Endothelial cell of umbilical vein (primary cell): Measurements from ENCODE around the gene SOX11. TPM values are rescaled to one million over a fixed set of nuclear protein-coding genes. Genes with fewer than 3 reads are reported as not detected.
A peak's percentile ranks its signal among the peaks of the same experiment; 100 is the strongest.

Experiments
- BruUV-seq: library from RNA; stranded (reverse); fragments of 400-500 nt; replicated peaks from 2 replicates; lab custom pipeline; 2021; lab: Mats Ljungman, UMichigan
- CTCF ChIA-PET: fragments of 300-600, 350-600 bp; sonication (Branson Sonifier 250); formaldehyde crosslinking; loops from one replicate; lab custom pipeline; 2021; ENCODE audit warnings: antibody characterized with exemption, inconsistent platforms; lab: Charles Lee
- POLR2A ChIA-PET: fragments of 300-600, 350-600 bp; sonication (Branson Sonifier 250); formaldehyde crosslinking; loops from one replicate; lab custom pipeline; 2021; ENCODE audit warnings: antibody characterized with exemption, inconsistent platforms; lab: Charles Lee
- DNase-seq: peaks from one replicate; pipeline ENCODE4 v3.0.0-alpha.2; 2011; ENCODE audit warnings: low read depth, low spot score
- FAIRE-seq: peaks from 2 replicates; lab custom pipeline; 2011; peaks lifted over from hg19 to GRCh38; lab: Jason Lieb, UNC
- H2AFZ ChIP-seq: 2 replicates; pipeline ENCODE4 v1.6.0; 2012; ENCODE audit warnings: low read depth, low read length, control low read depth, inconsistent platforms
- H3K27ac ChIP-seq: 2 replicates; pipeline ENCODE4 v1.5.1; 2011; ENCODE audit warnings: low read depth, mild to moderate bottlenecking, control low read depth, low read length, moderate library complexity; ENCODE audit not compliant: insufficient read depth
- H3K27me3 ChIP-seq, 2 experiments: 2 replicates each; pipeline versions ENCODE4 v1.6.0 to v1.6.1; 2011; ENCODE audit warnings: low read length in 2 of 2, mixed read lengths in 1 of 2; ENCODE audit not compliant: control insufficient read depth in 2 of 2, insufficient read depth in 2 of 2
- H3K36me3 ChIP-seq, 2 experiments: 2 replicates in 1 of 2; 3 replicates in 1 of 2; pipeline ENCODE4 v1.5.1; 2011; ENCODE audit warnings: low read length in 2 of 2, mild to moderate bottlenecking in 1 of 2, moderate library complexity in 1 of 2; ENCODE audit not compliant: control insufficient read depth in 2 of 2, insufficient read depth in 2 of 2; ENCODE audit errors: extremely low read depth in 1 of 2
- H3K4me1 ChIP-seq: 3 replicates; pipeline ENCODE4 v1.5.1; 2011; ENCODE audit warnings: mild to moderate bottlenecking, low read length; ENCODE audit not compliant: control insufficient read depth, insufficient read depth; ENCODE audit errors: extremely low read depth
- H3K4me2 ChIP-seq: 2 replicates; pipeline ENCODE4 v1.6.1; 2011; ENCODE audit warnings: low read length, control low read depth, mixed read lengths; ENCODE audit not compliant: insufficient read depth
- H3K4me3 ChIP-seq, 3 experiments: fragments of 200-600 bp in 1 of 3; sonication (generic), shearing (Covaris generic) in 1 of 3; replicated peaks in 1 of 3; 2 replicates each; pipeline ENCODE4 v1.5.1; 2011 to 2016; ENCODE audit warnings: control low read depth in 3 of 3, low read length in 3 of 3, mild to moderate bottlenecking in 2 of 3, inconsistent platforms in 1 of 3, low read depth in 1 of 3, moderate library complexity in 1 of 3; ENCODE audit not compliant: insufficient read depth in 1 of 3
- H3K79me2 ChIP-seq: 2 replicates; pipeline ENCODE4 v1.6.0; 2012; ENCODE audit warnings: low read length, inconsistent platforms; ENCODE audit not compliant: control insufficient read depth, insufficient read depth
- H3K9ac ChIP-seq: replicated peaks from 2 replicates; pipeline ENCODE3; 2011; ENCODE audit warnings: low read length, control low read depth; ENCODE audit not compliant: insufficient read depth; ENCODE audit errors: extremely low read depth
- H3K9me1 ChIP-seq: replicated peaks from 3 replicates; pipeline ENCODE4 v1.6.0; 2011; ENCODE audit warnings: mild to moderate bottlenecking, low read length; ENCODE audit not compliant: control insufficient read depth, insufficient read depth; ENCODE audit errors: extremely low read depth
- H3K9me3 ChIP-seq: replicated peaks from 2 replicates; pipeline ENCODE4 v1.5.1; 2012; ENCODE audit warnings: low read length, inconsistent platforms; ENCODE audit not compliant: control insufficient read depth, insufficient read depth
- H4K20me1 ChIP-seq: replicated peaks from 2 replicates; pipeline ENCODE3; 2011; ENCODE audit warnings: mild to moderate bottlenecking, low read length; ENCODE audit not compliant: control insufficient read depth, insufficient read depth; ENCODE audit errors: extremely low read depth
- CTCF ChIP-seq, 2 donors: IDR thresholded peaks; 1 replicate in 1 of 2; 2 replicates in 1 of 2; pipeline ENCODE4 v1.5.1; 2011; ENCODE audit warnings: low read length in 2 of 2, mild to moderate bottlenecking in 2 of 2, moderate library complexity in 2 of 2, control low read depth in 1 of 2, inconsistent platforms in 1 of 2, low read depth in 1 of 2; ENCODE audit not compliant: insufficient read depth in 1 of 2; ENCODE audit errors: extremely low read depth in 1 of 2
- EZH2 ChIP-seq: IDR thresholded peaks from 2 replicates; pipeline ENCODE4 v1.6.1; 2012; ENCODE audit warnings: borderline replicate concordance, low read depth, mild to moderate bottlenecking, moderate library complexity, low read length, inconsistent platforms; ENCODE audit not compliant: severe bottlenecking
- FOS ChIP-seq: IDR thresholded peaks from 2 replicates; pipeline ENCODE4 v1.6.1; 2011; ENCODE audit warnings: mild to moderate bottlenecking, low read length, moderate library complexity, borderline replicate concordance; ENCODE audit not compliant: insufficient read depth
- MYC ChIP-seq: IDR thresholded peaks from one replicate; pipeline ENCODE4 v1.6.1; 2011; ENCODE audit warnings: mild to moderate bottlenecking, low read depth, low read length
- POLR2A ChIP-seq: IDR thresholded peaks from 2 replicates; pipeline ENCODE4 v1.6.1; 2012; ENCODE audit warnings: low read depth, mild to moderate bottlenecking, control low read depth, low read length
- POLR2AphosphoS5 ChIP-seq: IDR thresholded peaks from 2 replicates; pipeline ENCODE4 v1.6.1; 2012; ENCODE audit warnings: low read depth, mild to moderate bottlenecking, control low read depth, low read length, moderate library complexity; ENCODE audit not compliant: insufficient read depth
- dilution Hi-C: fragments of 300-500 bp; cut with MboI; formaldehyde crosslinking; loops from one replicate; pipeline ENCODE4 v1.15.0; 2019; ENCODE audit warnings: low sequenced_read_pairs; ENCODE audit not compliant: extremely low pct_ligation_motif_present
- intact Hi-C: fragments of 100-400 bp; cut with micrococcal nuclease; formaldehyde crosslinking; loops from one replicate; pipeline ENCODE4 v1.10.0; 2022
- polyA plus RNA-seq, 4 experiments: library from polyadenylated mRNA; depleted of rRNA in 3 of 4; stranded (reverse) in 3 of 4; unstranded in 1 of 4; fragments of >200 nt; gene quantifications; 2 replicates each; pipeline versions ENCODE4 v1.2.1 to v1.2.3, GENCODE V29; 2011 to 2012; ENCODE audit warnings: missing spikeins in 1 of 4
- total RNA-seq: library from RNA; stranded (reverse); gene quantifications from 2 replicates; pipeline ENCODE4 v1.2.3, GENCODE V29; 2021
- TF ChIP-seq, protein P1 (sequence below): IDR thresholded peaks from 2 replicates; pipeline ENCODE4 v1.6.1; 2011; ENCODE audit not compliant: insufficient read depth, insufficient read length

SOX11 gene
- total and polyA plus RNA-seq, 2 donors (not counting 3 experiments of a cell fraction or from before 2014, with no cell fraction given), result not detected

DNA sequence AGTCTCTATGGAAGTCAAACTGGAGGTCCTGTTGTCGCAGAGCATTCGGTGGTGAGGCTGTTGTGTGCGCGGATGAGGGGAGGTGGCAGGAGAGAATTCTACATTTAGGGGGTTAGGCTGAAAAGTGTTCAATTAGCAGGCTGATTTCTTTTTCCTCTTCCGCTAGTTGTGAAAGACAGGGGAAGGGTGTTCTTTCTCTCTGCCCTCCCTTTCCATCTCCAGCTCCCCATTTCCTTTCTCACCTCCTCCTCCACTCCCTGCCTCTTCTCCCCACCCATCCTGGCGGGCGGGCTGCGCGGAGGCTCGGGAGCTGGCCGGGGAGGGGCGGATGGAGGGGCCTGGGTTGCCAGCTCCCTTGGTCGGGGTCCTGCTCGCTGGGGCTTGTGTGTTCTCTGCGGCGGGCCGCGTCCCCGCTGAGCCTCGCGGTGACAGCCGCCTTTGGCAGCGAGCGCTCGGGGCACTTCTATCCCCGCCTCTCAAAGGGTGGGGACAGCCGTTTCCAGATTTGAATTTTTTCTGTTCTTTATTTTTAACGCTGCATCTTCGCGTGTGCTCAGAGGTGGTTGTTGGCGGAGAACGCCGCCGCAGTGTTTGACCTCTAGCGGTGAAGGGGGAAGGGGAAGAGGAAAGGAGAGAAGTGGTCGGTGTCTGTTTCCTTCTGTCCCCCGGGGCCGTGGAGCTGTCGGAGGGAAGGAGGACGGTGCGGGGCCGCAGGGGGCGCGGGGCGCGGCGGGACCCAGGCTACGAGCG is 3.6 kb downstream of the SOX11 start:
- TF ChIP-seq, protein P1, sequence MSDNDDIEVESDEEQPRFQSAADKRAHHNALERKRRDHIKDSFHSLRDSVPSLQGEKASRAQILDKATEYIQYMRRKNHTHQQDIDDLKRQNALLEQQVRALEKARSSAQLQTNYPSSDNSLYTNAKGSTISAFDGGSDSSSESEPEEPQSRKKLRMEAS, result no peak
- TF ChIP-seq POLR2AphosphoS5 (no peak), EZH2 (peak; percentile 21), POLR2A (no peak), MYC (no peak), CTCF (IDR thresholded peaks at IDR 0.05; ENCODE audit: extremely low read depth in 1 of 2, insufficient read depth in 1 of 2, low read depth in 1 of 2, low read length in 2 of 2) (no peak), FOS (no peak)
- no peak for DNase-seq
- no peak overlapping the region for H3K4me3 ChIP-seq
- H3K79me2 ChIP-seq, result no peaks in the 10 kb centered on the region
- no peak for FAIRE-seq
- H3K27ac ChIP-seq, result no peak overlapping the region
- no peak overlapping the region for H2AFZ ChIP-seq
- intact Hi-C loops (no loop called here), dilution Hi-C loops (no loop called here)
- H3K4me2 ChIP-seq, result no peak overlapping the region
- H3K9me1 ChIP-seq, result no peaks in the 10 kb centered on the region
- no peaks in the 10 kb centered on the region for H3K4me1 ChIP-seq
- no peaks in the 10 kb centered on the region for H4K20me1 ChIP-seq
- no peak overlapping the region for H3K9ac ChIP-seq
- POLR2A ChIA-PET, result no interaction called here
- H3K9me3 ChIP-seq, result no peaks in the 10 kb centered on the region
- no peaks in the 10 kb centered on the region for H3K36me3 ChIP-seq
- no TSS peak for BruUV-seq
- peaks cover 20 to 52% of the 10 kb centered on the region in 2 experiments for H3K27me3 ChIP-seq
- CTCF ChIA-PET, result no interaction called here
